ENCODE data around the gene SAFB.
"Not testable (repeated sequence)": the region's sequence is repeated elsewhere in the genome, so short reads cannot be mapped to it uniquely, and the experiment has no call there.

Gene SAFB

GRCh38 chr19:5595745-5596144 is 27.1 kb upstream of the SAFB start:
- FAIRE-seq, result no peak

- FAIRE-seq, result no peak
Observed at GRCh38 chr19:5600797-5601196, 22.1 kb upstream of the SAFB start.

GRCh38 chr19:5603626-5604025 is 19.3 kb upstream of the SAFB start:
- no peak for FAIRE-seq

GRCh38 chr19:5605362-5605761 is 17.5 kb upstream of the SAFB start:
- no peak for FAIRE-seq

GRCh38 chr19:5607318-5608275 is 15.3 kb upstream of the SAFB start:
- no peak for FAIRE-seq

- peak; percentile 93 for FAIRE-seq
Observed at GRCh38 chr19:5608291-5608690, 14.6 kb upstream of the SAFB start.

DNA sequence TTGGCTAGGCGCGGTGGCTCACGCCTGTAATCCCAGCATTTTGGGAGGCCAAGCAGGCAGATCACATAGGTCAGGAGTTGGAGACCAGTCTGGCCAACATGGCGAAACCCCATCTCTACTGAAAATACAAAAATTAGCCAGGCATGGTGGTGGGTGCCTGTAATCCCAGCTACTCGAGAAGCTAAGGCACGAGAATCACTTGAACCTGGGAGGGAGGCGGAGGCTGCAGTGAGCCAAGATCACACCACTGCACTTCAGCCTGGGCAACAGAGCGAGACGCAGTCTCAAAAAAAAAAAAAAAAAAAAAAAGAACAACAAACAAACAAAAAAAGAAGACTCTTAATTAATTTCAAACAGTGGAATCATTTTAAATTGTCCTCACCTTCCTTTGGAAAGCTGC is 14.1 kb upstream of the SAFB start:
- not testable (repeated sequence) for FAIRE-seq

- no peak for FAIRE-seq
Observed at GRCh38 chr19:5609881-5610448, 12.9 kb upstream of the SAFB start.

DNA sequence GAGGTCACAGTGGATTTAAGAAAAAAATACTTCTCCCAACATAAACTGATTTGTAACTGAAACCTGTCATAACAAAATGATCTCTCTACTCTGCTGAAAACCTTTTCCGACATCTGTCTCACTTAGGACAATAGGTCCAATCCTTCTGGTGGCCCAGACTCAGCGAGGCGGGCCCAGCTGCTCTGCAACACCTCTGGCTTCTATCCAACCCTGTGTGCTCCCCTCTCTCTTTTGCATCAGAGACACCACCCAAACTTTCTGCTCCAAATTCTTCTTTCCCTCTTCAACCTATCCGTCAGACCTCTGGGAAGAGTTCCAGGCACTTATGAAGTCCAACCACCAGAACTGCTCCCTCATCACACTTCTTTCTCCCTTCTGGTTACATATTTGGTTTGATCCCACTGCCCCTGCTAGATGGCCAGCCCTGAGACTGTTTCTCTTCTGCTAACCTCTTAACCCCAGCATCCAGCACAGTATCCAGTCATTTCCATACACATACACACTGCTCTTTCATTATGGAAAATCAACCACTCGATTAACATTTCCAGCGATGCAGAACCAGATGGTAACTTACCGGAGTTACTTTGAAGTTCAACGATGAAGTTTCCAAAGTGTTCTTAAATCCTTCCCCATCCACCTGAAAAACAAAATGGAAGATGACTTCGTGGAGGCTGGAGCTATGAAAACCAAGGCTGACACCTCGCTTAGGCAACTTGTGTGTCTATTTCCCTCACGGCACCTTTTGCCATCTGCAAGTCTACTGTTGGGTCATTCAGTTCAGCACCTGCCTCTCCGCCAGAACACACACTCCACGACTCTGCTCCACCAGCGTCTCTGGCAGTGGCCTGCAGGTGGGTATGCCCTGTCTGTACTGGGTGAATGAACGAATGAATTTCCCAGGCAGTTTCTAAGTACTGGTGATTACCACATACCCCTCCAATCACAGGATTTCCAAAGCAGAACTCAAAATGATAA is 9.7 kb upstream of the SAFB start:
- no peak for FAIRE-seq

DNA sequence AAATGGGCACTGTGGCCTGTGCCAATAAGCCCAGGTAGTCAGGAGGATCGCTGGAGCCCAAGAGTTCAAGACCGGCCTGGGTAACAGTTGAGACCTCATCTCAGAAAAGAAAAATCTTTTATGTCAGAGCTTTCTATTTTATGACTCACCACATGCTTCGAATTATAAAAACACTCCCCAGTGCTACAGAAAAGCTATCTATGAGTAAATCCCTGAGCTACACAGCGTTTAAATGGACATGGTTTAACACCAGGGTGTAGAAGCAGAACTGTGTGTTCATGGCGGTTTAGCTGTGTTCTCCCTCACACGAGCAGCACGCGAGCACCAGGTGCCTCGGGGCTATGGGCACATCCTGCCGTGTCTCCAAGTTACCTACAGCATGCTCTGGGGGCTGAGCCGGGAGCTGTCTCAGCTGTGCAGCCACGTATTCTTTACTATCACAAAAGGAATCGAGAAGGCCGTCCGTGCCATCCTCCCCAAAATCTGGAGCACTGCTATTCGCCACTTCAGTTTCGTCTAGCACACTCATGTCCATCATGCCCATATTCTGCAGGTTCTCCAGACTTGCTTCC is 7.0 kb upstream of the SAFB start:
- FAIRE-seq, result no peak

- no peak for FAIRE-seq
Observed at GRCh38 chr19:5617080-5617479, 5.8 kb upstream of the SAFB start.

DNA sequence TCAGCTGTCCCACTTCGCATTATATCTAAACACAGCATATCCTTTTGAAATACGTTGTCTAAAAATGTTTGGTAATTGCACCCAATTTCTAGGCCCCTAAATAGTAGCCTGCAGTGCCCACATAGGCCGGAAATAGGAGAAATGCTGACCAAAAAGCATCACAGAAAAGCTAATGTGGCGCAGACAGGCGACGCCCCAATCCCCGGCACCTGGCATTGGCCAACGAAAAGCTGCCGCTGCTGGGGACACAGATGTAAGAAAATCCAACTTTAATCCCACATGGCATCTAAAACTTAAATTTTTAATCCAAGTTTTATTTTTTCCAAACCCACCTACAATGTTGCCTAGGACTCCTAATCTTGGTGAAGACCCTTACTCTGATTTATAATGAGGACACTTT is 4.3 kb upstream of the SAFB start:
- no peak for FAIRE-seq

- no peak for FAIRE-seq
Observed at GRCh38 chr19:5619946-5620345, 2.9 kb upstream of the SAFB start.

DNA sequence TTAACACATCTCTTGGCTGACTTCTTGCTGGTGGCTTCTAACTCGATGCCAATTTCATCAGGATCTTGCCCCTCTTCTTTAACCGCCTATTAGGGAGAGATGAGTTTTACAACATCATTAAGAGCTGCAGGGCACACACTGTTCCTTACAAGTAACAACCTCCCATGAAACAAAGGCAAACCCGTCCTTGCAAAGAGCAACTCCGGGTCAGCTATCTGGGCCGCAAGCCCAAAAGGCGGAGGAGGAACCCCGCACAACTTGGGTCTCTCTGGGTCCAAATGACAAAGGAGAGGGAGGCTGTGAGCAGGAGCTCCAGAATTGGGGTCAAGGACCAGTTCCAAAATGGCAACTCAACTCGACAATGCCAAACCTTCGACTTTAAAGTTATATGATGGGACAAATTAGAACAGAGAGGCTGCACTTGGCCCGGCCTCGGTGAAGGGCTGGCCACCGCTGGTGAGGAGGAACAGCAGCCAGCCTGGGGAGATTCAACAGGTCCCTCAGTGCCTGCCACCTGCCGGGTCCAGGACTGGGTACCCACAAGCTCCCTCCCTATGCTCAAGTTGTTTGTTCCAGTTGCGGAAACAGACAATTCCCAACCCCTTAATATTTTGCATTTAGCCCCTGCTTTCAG is 1.5 kb upstream of the SAFB start:
- FAIRE-seq, result no peak

DNA sequence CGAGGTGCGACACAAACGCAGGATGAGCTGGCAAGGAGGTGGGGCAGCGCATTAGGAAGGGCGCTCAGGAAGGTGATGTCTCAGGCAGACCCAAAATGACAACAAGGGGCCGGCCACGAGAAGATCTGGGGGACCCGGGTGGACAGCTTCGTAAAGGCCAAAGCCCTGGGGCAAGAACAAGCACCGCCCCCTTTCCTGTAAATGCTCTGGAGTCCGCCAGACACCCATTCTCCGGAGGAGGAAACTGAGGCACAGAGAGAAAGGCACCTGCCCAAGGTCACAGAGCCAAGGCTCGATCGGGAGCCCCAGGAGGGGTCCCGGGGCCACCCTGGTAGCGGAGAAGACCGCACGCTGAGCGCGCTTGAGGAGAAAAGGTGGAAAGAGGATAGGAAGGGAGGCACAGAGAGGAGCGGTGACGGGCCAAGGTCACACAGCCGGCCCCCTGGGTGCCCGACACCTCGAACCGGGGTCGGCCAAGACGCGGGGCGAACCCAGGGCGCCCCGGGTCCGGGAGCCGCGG is 878 bp upstream of the SAFB start:
- FAIRE-seq, result no peak

- FAIRE-seq, result no peak
Observed at GRCh38 chr19:5623397-5624017, 624 bp downstream of the SAFB start.

- FAIRE-seq, result no peak
Observed at GRCh38 chr19:5624018-5624663, 1.3 kb downstream of the SAFB start.

GRCh38 chr19:5624741-5625278 is 1.9 kb downstream of the SAFB start:
- FAIRE-seq, result no peak

- no peak for FAIRE-seq
Observed at GRCh38 chr19:5625641-5626040, 2.8 kb downstream of the SAFB start.

- FAIRE-seq, result no peak
Observed at GRCh38 chr19:5627395-5627904, 4.6 kb downstream of the SAFB start.

DNA sequence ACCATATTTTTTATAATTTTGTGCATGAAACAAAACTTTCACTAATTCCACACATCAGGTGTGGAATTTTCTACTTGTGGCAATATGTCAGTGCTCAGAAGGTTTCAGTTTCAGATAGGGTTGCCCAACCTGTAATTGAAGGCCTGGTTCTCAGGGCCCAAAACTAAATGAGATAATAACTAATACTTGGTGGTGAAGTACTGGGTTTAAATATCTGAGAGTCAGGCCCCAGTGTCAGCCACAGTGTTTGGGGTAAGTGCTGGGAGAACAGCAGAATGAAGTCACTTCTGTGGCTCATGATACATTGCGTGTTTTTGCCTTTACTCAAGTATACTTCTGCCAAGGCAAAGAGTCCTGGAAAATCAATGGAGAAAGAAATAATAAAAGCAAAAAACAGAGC is 5.6 kb downstream of the SAFB start:
- FAIRE-seq, result no peak
